HFFc6 (cell line): ENCODE results near the gene CCDC102A. TPM values are rescaled to one million over a fixed set of nuclear protein-coding genes. Genes with fewer than 3 reads are reported as not detected.
"Not testable (repeated sequence)": the region's sequence is repeated elsewhere in the genome, so short reads cannot be mapped to it uniquely, and the experiment has no call there.

Source experiments
- DNase-seq: peaks from one replicate; pipeline ENCODE4 v3.0.0-alpha.2; 2018
- H3K27ac Mint-ChIP-seq: 2 replicates; pipeline ENCODE4 v1.8.0; 2020; ENCODE audit warnings: mild to moderate bottlenecking, mixed read lengths
- H3K27me3 Mint-ChIP-seq: 2 replicates; pipeline ENCODE4 v1.8.0; 2021; ENCODE audit warnings: mild to moderate bottlenecking, moderate library complexity, mixed read lengths; ENCODE audit not compliant: insufficient read depth
- H3K36me3 Mint-ChIP-seq: 2 replicates; pipeline ENCODE4 v1.8.0; 2021; ENCODE audit warnings: low read depth, mixed read lengths
- H3K4me1 Mint-ChIP-seq: 2 replicates; pipeline ENCODE4 v1.8.0; 2020; ENCODE audit warnings: low read depth, mixed read lengths
- H3K4me3 Mint-ChIP-seq: 2 replicates; pipeline ENCODE4 v1.8.0; 2020; ENCODE audit warnings: mild to moderate bottlenecking, moderate library complexity, mixed read lengths
- H3K9me3 Mint-ChIP-seq: 2 replicates; pipeline ENCODE4 v1.8.0; 2020; ENCODE audit warnings: mild to moderate bottlenecking, mixed read lengths
- CTCF ChIP-seq: fragments of 200-600 bp; sonication (generic); IDR thresholded peaks from 2 replicates; pipeline ENCODE4 v1.5.0; 2021; ENCODE audit warnings: antibody characterized with exemption, mild to moderate bottlenecking
- total RNA-seq, 6 experiments: library from RNA; stranded (reverse); fragmentation: NEBNext Ultra II Directional; extraction: Animal tissue kit (Norgen Biotek cat#: 25700); gene quantifications; 2 replicates in 1 of 6; 3 replicates in 5 of 6; pipeline ENCODE4 v1.2.3, GENCODE V29; 2021

The CCDC102A gene
- total RNA-seq, 6 experiments from 2014 or later, result 3.6 to 4.6 (median 4.1) TPM

- no peak for DNase-seq
- H3K4me3 Mint-ChIP-seq, result peak overlapping the region; percentile 29
- peaks cover 21% of the 10 kb centered on the region for H3K27me3 Mint-ChIP-seq
- no peak overlapping the region; the same call in 1 of the 2 replicates for H3K27ac Mint-ChIP-seq
- no peaks in the 10 kb centered on the region for H3K36me3 Mint-ChIP-seq
- H3K4me1 Mint-ChIP-seq, result peaks cover 7% of the 10 kb centered on the region; the same call in 1 of the 2 replicates
- TF ChIP-seq CTCF, result no peak
- peaks cover 7% of the 10 kb centered on the region for H3K9me3 Mint-ChIP-seq
Measured at GRCh38 chr16:57572978-57573728, 36.8 kb upstream of the CCDC102A start.

GRCh38 chr16:57571098-57571497 is 34.7 kb upstream of the CCDC102A start:
- peaks cover 7% of the 10 kb centered on the region; the same call in 1 of the 2 replicates for H3K4me1 Mint-ChIP-seq
- TF ChIP-seq CTCF, result no peak
- no peak overlapping the region for H3K27ac Mint-ChIP-seq
- peaks cover 22% of the 10 kb centered on the region for H3K27me3 Mint-ChIP-seq
- no peak for DNase-seq
- no peak overlapping the region for H3K4me3 Mint-ChIP-seq
- peaks cover 7% of the 10 kb centered on the region for H3K9me3 Mint-ChIP-seq
- H3K36me3 Mint-ChIP-seq, result no peaks in the 10 kb centered on the region

- no peak overlapping the region for H3K27ac Mint-ChIP-seq
- peaks cover 9% of the 10 kb centered on the region for H3K4me1 Mint-ChIP-seq
- H3K27me3 Mint-ChIP-seq, result peaks cover 25% of the 10 kb centered on the region
- no peak overlapping the region for H3K4me3 Mint-ChIP-seq
- H3K9me3 Mint-ChIP-seq, result peaks cover 7% of the 10 kb centered on the region
- DNase-seq, result no peak
- TF ChIP-seq CTCF, result no peak
- no peaks in the 10 kb centered on the region for H3K36me3 Mint-ChIP-seq
Measured at GRCh38 chr16:57570301-57571070, 34.1 kb upstream of the CCDC102A start.

- no peak for DNase-seq
- no peak overlapping the region for H3K27ac Mint-ChIP-seq
- no peaks in the 10 kb centered on the region for H3K36me3 Mint-ChIP-seq
- no peak for TF ChIP-seq CTCF
- peaks cover 20% of the 10 kb centered on the region for H3K4me1 Mint-ChIP-seq
- H3K4me3 Mint-ChIP-seq, result no peak overlapping the region
- H3K27me3 Mint-ChIP-seq, result peaks cover 25% of the 10 kb centered on the region
- peaks cover 7% of the 10 kb centered on the region for H3K9me3 Mint-ChIP-seq
Measured at GRCh38 chr16:57569306-57569946, 33.1 kb upstream of the CCDC102A start.

- H3K27ac Mint-ChIP-seq, H3K9me3 Mint-ChIP-seq, H3K4me3 Mint-ChIP-seq, H3K36me3 Mint-ChIP-seq, DNase-seq: not testable (repeated sequence)
- Mint-ChIP-seq H3K4me1 (peaks cover 23% of the 10 kb centered on the region), H3K27me3 (peaks cover 24% of the 10 kb centered on the region)
Measured at GRCh38 chr16:57568772-57569171, 32.4 kb upstream of the CCDC102A start.
